Measurements from ENCODE around the gene ZNF205.

Gene ZNF205

GRCh38 chr16:3152277-3152990 is 40.0 kb downstream of the ZNF205 start:
- H3K4me3 ChIP-seq (ENCODE audit: low read depth, low read length) = peak overlapping the region; percentile 25
- DNase-seq (ENCODE audit: low read depth) = peak; percentile 90
- TF ChIP-seq CTCF (IDR thresholded peaks at IDR 0.05; ENCODE audit: insufficient read depth, low read depth, low read length, missing control alignments) = peak; percentile 30

GRCh38 chr16:3152991-3153368 is 40.6 kb downstream of the ZNF205 start:
- no peak for DNase-seq (ENCODE audit: low read depth)
- no peak overlapping the region for H3K4me3 ChIP-seq (ENCODE audit: low read depth, low read length)
- TF ChIP-seq CTCF (IDR thresholded peaks at IDR 0.05; ENCODE audit: insufficient read depth, low read depth, low read length, missing control alignments) = no peak

- no peak for TF ChIP-seq CTCF (IDR thresholded peaks at IDR 0.05; ENCODE audit: insufficient read depth, low read depth, low read length, missing control alignments)
- no peak overlapping the region for H3K4me3 ChIP-seq (ENCODE audit: low read depth, low read length)
- DNase-seq (ENCODE audit: low read depth) = no peak
These were observed 42.8 kb downstream of the ZNF205 start for GRCh38 chr16:3155181-3155580.

- no peak for DNase-seq (ENCODE audit: low read depth)
- no peak for TF ChIP-seq CTCF (IDR thresholded peaks at IDR 0.05; ENCODE audit: insufficient read depth, low read depth, low read length, missing control alignments)
- no peak overlapping the region for H3K4me3 ChIP-seq (ENCODE audit: low read depth, low read length)
These were observed 43.6 kb downstream of the ZNF205 start for GRCh38 chr16:3155972-3156371.

- H3K4me3 ChIP-seq (ENCODE audit: low read depth, low read length) = peak overlapping the region; percentile 88
- peak; percentile 79 for DNase-seq (ENCODE audit: low read depth)
- TF ChIP-seq CTCF (IDR thresholded peaks at IDR 0.05; ENCODE audit: insufficient read depth, low read depth, low read length, missing control alignments) = no peak
These were observed 45.0 kb downstream of the ZNF205 start for GRCh38 chr16:3157229-3158025.

GRCh38 chr16:3158026-3158509 is 45.7 kb downstream of the ZNF205 start:
- TF ChIP-seq CTCF (IDR thresholded peaks at IDR 0.05; ENCODE audit: insufficient read depth, low read depth, low read length, missing control alignments) = no peak
- no peak for DNase-seq (ENCODE audit: low read depth)

More at GRCh38 chr16:3158026-3158509, 45.7 kb downstream of the ZNF205 start:
- H3K4me3 ChIP-seq (ENCODE audit: low read depth, low read length) = peak overlapping the region; percentile 88

Data from GM12865 (cell line).